Activated CD4-positive, alpha-beta T cell treated with anti-CD3 and anti-CD28 coated beads for 24 hours (primary cell): ENCODE measurements around the gene TLCD2.
"Not testable (repeated sequence)": the region's sequence is repeated elsewhere in the genome, so short reads cannot be mapped to it uniquely, and the experiment has no call there.

Source experiments
- DNase-seq, 2 donors: peaks; one replicate each; pipeline ENCODE4 v3.0.0-alpha.2; 2020; ENCODE audit warnings: low read depth in 2 of 2

The TLCD2 gene

GRCh38 chr17:1735834-1736347, 25.7 kb upstream of the TLCD2 start:
- DNase-seq: no peak

GRCh38 chr17:1735418-1735817, 25.2 kb upstream of the TLCD2 start:
- DNase-seq: no peak

- no peak for DNase-seq
Observed at GRCh38 chr17:1733759-1734158, 23.6 kb upstream of the TLCD2 start.

GRCh38 chr17:1732833-1733321, 22.7 kb upstream of the TLCD2 start:
- DNase-seq: no peak

GRCh38 chr17:1732241-1732832, 22.2 kb upstream of the TLCD2 start:
- no peak for DNase-seq

- no peak for DNase-seq
Observed at GRCh38 chr17:1731194-1731506, 21.0 kb upstream of the TLCD2 start.

- no peak for DNase-seq
Observed at GRCh38 chr17:1730326-1731193, 20.4 kb upstream of the TLCD2 start.

GRCh38 chr17:1729966-1730325, 19.8 kb upstream of the TLCD2 start:
- no peak for DNase-seq

- DNase-seq: no peak
Observed at GRCh38 chr17:1727876-1728630, 17.9 kb upstream of the TLCD2 start.

GRCh38 chr17:1727258-1727789, 17.1 kb upstream of the TLCD2 start:
- DNase-seq: no peak

- DNase-seq: no peak
Observed at GRCh38 chr17:1726626-1727257, 16.6 kb upstream of the TLCD2 start.

GRCh38 chr17:1725642-1726511, 15.7 kb upstream of the TLCD2 start:
- no peak for DNase-seq

- DNase-seq: no peak
Observed at GRCh38 chr17:1724869-1725641, 14.9 kb upstream of the TLCD2 start.

GRCh38 chr17:1724351-1724868, 14.2 kb upstream of the TLCD2 start, which contains the start of gene WDR81:
Gene WDR81 (plus strand): TSS chr17:1724704. CDS start chr17:1724960, 256 bp downstream.
- DNase-seq: peak; percentile 76 to 81

GRCh38 chr17:1722022-1722421, 11.8 kb upstream of the TLCD2 start:
- not testable (repeated sequence) for DNase-seq

GRCh38 chr17:1720856-1721386, 10.7 kb upstream of the TLCD2 start:
- DNase-seq: peak; percentile 62

- no peak for DNase-seq
Observed at GRCh38 chr17:1718362-1719165, 8.4 kb upstream of the TLCD2 start.

GRCh38 chr17:1716912-1717695, 6.9 kb upstream of the TLCD2 start:
- DNase-seq: peak; percentile 73 to 82
